Type B pancreatic cell (in vitro differentiated cells): ENCODE data around the gene SMIM7. TPM values are rescaled to one million over a fixed set of nuclear protein-coding genes. Genes with fewer than 3 reads are reported as not detected.

Source experiments
- DNase-seq: peaks from one replicate; pipeline ENCODE4 v3.0.0; 2021; ENCODE audit warnings: mixed read lengths; ENCODE audit not compliant: unreplicated experiment; ENCODE audit errors: extremely low spot score
- H3K27ac Mint-ChIP-seq: 2 replicates; pipeline ENCODE4 v1.8.0; 2021; ENCODE audit warnings: mild to moderate bottlenecking, mixed read lengths
- H3K27me3 Mint-ChIP-seq: 2 replicates; pipeline ENCODE4 v1.8.0; 2021; ENCODE audit warnings: mixed read lengths
- H3K36me3 Mint-ChIP-seq: 2 replicates; pipeline ENCODE4 v1.8.0; 2021; ENCODE audit warnings: mixed read lengths
- H3K4me1 Mint-ChIP-seq: one replicate; pipeline ENCODE4 v1.8.0; 2021; ENCODE audit warnings: mixed read lengths; ENCODE audit not compliant: unreplicated experiment
- H3K4me3 Mint-ChIP-seq: 2 replicates; pipeline ENCODE4 v1.8.0; 2021; ENCODE audit warnings: mild to moderate bottlenecking, mixed read lengths
- H3K9me3 Mint-ChIP-seq: 2 replicates; pipeline ENCODE4 v1.8.0; 2021; ENCODE audit warnings: mixed read lengths
- total RNA-seq: library from RNA; stranded (reverse); gene quantifications from 2 replicates; pipeline ENCODE4 v1.2.1, GENCODE V29; 2021; ENCODE audit warnings: low replicate concordance
- TF ChIP-seq, protein P1 (sequence below): fragments of 200-600 bp; sonication (generic); conservative IDR thresholded peaks from 2 replicates; pipeline ENCODE4 v1.5.0; 2021; ENCODE audit warnings: antibody characterized with exemption, mild to moderate bottlenecking

The SMIM7 gene
- total RNA-seq, 1 donor from 2014 or later: 72.1 TPM

GRCh38 chr19:16684216-16684615, 24.3 kb upstream of the SMIM7 start:
- Mint-ChIP-seq H3K4me1 (no peaks in the 10 kb centered on the region), H3K27ac (no peak overlapping the region), H3K27me3 (no peaks in the 10 kb centered on the region), H3K4me3 (no peak overlapping the region), H3K9me3 (no peaks in the 10 kb centered on the region), H3K36me3 (peaks cover 11% of the 10 kb centered on the region)
- TF ChIP-seq, protein P1, sequence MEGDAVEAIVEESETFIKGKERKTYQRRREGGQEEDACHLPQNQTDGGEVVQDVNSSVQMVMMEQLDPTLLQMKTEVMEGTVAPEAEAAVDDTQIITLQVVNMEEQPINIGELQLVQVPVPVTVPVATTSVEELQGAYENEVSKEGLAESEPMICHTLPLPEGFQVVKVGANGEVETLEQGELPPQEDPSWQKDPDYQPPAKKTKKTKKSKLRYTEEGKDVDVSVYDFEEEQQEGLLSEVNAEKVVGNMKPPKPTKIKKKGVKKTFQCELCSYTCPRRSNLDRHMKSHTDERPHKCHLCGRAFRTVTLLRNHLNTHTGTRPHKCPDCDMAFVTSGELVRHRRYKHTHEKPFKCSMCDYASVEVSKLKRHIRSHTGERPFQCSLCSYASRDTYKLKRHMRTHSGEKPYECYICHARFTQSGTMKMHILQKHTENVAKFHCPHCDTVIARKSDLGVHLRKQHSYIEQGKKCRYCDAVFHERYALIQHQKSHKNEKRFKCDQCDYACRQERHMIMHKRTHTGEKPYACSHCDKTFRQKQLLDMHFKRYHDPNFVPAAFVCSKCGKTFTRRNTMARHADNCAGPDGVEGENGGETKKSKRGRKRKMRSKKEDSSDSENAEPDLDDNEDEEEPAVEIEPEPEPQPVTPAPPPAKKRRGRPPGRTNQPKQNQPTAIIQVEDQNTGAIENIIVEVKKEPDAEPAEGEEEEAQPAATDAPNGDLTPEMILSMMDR: no peak
- DNase-seq: no peak

GRCh38 chr19:16682539-16682938, 22.6 kb upstream of the SMIM7 start:
- no peaks in the 10 kb centered on the region for H3K9me3 Mint-ChIP-seq
- H3K27me3 Mint-ChIP-seq: no peaks in the 10 kb centered on the region
- H3K27ac Mint-ChIP-seq: no peak overlapping the region
- peaks cover 15% of the 10 kb centered on the region for H3K36me3 Mint-ChIP-seq
- H3K4me3 Mint-ChIP-seq: no peak overlapping the region
- no peak for DNase-seq
- TF ChIP-seq, protein P1: no peak
- H3K4me1 Mint-ChIP-seq: no peaks in the 10 kb centered on the region

- no peak overlapping the region for H3K27ac Mint-ChIP-seq
- H3K9me3 Mint-ChIP-seq: no peaks in the 10 kb centered on the region
- no peaks in the 10 kb centered on the region for H3K27me3 Mint-ChIP-seq
- TF ChIP-seq, protein P1: no peak
- no peak overlapping the region for H3K4me3 Mint-ChIP-seq
- H3K36me3 Mint-ChIP-seq: peaks cover 15% of the 10 kb centered on the region
- no peak for DNase-seq
- peaks cover 5% of the 10 kb centered on the region for H3K4me1 Mint-ChIP-seq
Observed at GRCh38 chr19:16679811-16680210, 19.9 kb upstream of the SMIM7 start.

DNA sequence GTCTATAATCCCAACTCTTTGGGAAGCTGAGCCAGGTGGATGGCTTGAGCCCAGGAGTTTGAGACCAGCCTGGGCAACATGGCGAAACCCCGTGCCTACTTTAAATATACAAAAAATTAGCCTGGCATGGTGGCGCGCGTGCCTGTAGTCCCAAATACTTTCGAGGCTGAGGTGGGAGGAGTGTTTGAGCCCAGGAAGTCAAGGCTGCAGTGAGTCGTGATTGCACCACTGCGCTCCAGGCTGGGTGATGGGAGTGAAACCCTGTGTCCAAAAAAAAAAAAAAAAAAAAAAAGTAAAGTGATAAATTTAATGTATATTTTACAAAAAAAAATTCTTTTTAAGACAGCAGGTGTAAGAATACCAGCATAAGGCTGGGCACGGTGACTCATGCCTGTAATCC, 18.6 kb upstream of the SMIM7 start:
- Mint-ChIP-seq H3K9me3 (no peaks in the 10 kb centered on the region), H3K27ac (no peak overlapping the region), H3K4me3 (no peak overlapping the region), H3K27me3 (no peaks in the 10 kb centered on the region), H3K36me3 (peaks cover 15% of the 10 kb centered on the region), H3K4me1 (peaks cover 5% of the 10 kb centered on the region)
- no peak for DNase-seq
- TF ChIP-seq, protein P1: no peak

GRCh38 chr19:16677055-16677454, 17.1 kb upstream of the SMIM7 start:
- DNase-seq: no peak
- H3K9me3 Mint-ChIP-seq: no peaks in the 10 kb centered on the region
- H3K4me1 Mint-ChIP-seq: peaks cover 5% of the 10 kb centered on the region
- H3K27ac Mint-ChIP-seq: no peak overlapping the region
- H3K4me3 Mint-ChIP-seq: no peak overlapping the region
- TF ChIP-seq, protein P1: no peak
- peaks cover 15% of the 10 kb centered on the region for H3K36me3 Mint-ChIP-seq
- no peaks in the 10 kb centered on the region for H3K27me3 Mint-ChIP-seq
